ENCODE measurements around the gene PRDM16. TPM values are rescaled to one million over a fixed set of nuclear protein-coding genes. Genes with fewer than 3 reads are reported as not detected.

Gene PRDM16
- total RNA-seq, 1 donor from 2014 or later, result 21.4 TPM

- peaks cover 10% of the 10 kb centered on the region for H3K27me3 Mint-ChIP-seq (ENCODE audit: unreplicated experiment)
- H3K9me3 Mint-ChIP-seq (ENCODE audit: unreplicated experiment), result no peaks in the 10 kb centered on the region
- DNase-seq (ENCODE audit: low spot score), result no peak
- no peak overlapping the region for H3K4me3 Mint-ChIP-seq (ENCODE audit: unreplicated experiment)
- peaks cover 3% of the 10 kb centered on the region for H3K4me1 Mint-ChIP-seq (ENCODE audit: unreplicated experiment)
- no peak overlapping the region for H3K27ac Mint-ChIP-seq (ENCODE audit: unreplicated experiment)
- H3K36me3 Mint-ChIP-seq (ENCODE audit: low read depth, unreplicated experiment), result no peaks in the 10 kb centered on the region
- no peak for TF ChIP-seq CTCF (IDR thresholded peaks at IDR 0.05; ENCODE audit: unreplicated experiment)
These were observed 218.7 kb downstream of the PRDM16 start for GRCh38 chr1:3287656-3288160.

DNA sequence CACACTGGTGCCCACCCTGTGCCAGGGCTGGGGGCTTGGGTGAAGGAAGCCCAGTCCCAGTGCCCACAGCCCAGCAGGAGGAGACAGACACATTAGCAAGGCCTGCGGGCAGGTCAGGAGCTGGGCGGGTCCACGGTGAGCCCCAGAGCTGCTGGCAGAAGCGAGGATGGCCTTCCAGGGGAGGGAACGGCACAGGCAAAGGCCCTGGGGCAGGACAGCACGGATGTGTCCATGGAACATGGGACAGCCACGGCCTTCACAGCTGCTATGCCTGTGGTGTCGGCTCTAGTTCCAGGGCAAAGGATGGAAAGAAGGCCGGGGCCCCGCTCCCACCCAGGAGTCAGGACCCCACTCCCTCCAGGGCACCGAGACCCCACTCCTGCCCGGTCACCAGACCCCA, 220.5 kb downstream of the PRDM16 start:
- Mint-ChIP-seq H3K4me1 (ENCODE audit: unreplicated experiment) (no peaks in the 10 kb centered on the region), H3K27me3 (ENCODE audit: unreplicated experiment) (peaks cover 14% of the 10 kb centered on the region), H3K36me3 (ENCODE audit: low read depth, unreplicated experiment) (no peaks in the 10 kb centered on the region), H3K9me3 (ENCODE audit: unreplicated experiment) (no peaks in the 10 kb centered on the region), H3K27ac (ENCODE audit: unreplicated experiment) (no peak overlapping the region), H3K4me3 (ENCODE audit: unreplicated experiment) (no peak overlapping the region)
- DNase-seq (ENCODE audit: low spot score), result no peak
- no peak for TF ChIP-seq CTCF (IDR thresholded peaks at IDR 0.05; ENCODE audit: unreplicated experiment)

DNA sequence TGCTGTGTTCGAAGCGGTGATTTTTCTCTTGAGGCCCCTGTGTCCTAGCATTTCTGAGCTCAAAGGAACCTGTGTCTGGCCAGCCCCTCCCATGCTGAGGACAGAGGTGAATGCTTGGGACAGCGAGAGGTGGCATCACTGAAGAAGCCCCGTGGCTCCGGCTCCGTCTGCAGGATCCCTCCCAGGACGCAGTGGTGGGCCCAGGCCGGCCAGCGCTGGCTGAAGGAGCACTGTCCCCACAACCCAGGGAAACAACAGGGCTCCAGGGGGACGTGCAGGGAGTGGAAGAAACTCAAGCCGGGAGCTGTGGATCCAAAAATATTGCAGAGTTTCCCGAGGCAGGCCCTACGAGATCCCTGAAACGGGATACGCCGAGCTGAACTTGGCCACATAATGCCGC, 221.4 kb downstream of the PRDM16 start:
- Mint-ChIP-seq H3K27me3 (ENCODE audit: unreplicated experiment) (peaks cover 15% of the 10 kb centered on the region), H3K9me3 (ENCODE audit: unreplicated experiment) (no peaks in the 10 kb centered on the region), H3K36me3 (ENCODE audit: low read depth, unreplicated experiment) (no peaks in the 10 kb centered on the region), H3K27ac (ENCODE audit: unreplicated experiment) (no peak overlapping the region), H3K4me1 (ENCODE audit: unreplicated experiment) (no peaks in the 10 kb centered on the region), H3K4me3 (ENCODE audit: unreplicated experiment) (no peak overlapping the region)
- TF ChIP-seq CTCF (IDR thresholded peaks at IDR 0.05; ENCODE audit: unreplicated experiment), result no peak
- no peak for DNase-seq (ENCODE audit: low spot score)

DNA sequence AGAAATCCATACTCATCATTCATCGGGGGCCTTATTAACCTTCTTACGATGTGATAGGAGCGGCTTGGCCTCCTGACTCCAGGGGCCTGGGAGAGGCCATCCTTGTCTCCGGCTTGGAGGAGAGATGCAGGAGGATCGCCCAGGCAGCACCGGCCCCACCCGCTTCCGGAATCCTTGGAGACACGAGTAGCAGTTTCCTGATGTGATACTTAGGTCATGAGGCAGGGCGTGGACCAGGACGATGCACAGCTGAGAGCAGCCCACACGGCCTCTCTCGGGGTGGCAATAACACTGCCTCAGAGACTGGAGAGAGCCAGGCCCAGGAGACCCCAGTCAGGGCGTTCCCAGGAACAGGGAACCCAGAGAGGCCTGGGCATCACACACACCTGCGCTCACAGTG, 221.9 kb downstream of the PRDM16 start:
- H3K27ac Mint-ChIP-seq (ENCODE audit: unreplicated experiment), result no peak overlapping the region
- no peak for DNase-seq (ENCODE audit: low spot score)
- H3K9me3 Mint-ChIP-seq (ENCODE audit: unreplicated experiment), result no peaks in the 10 kb centered on the region
- no peaks in the 10 kb centered on the region for H3K4me1 Mint-ChIP-seq (ENCODE audit: unreplicated experiment)
- no peaks in the 10 kb centered on the region for H3K36me3 Mint-ChIP-seq (ENCODE audit: low read depth, unreplicated experiment)
- peaks cover 10% of the 10 kb centered on the region for H3K27me3 Mint-ChIP-seq (ENCODE audit: unreplicated experiment)
- H3K4me3 Mint-ChIP-seq (ENCODE audit: unreplicated experiment), result no peak overlapping the region
- TF ChIP-seq CTCF (IDR thresholded peaks at IDR 0.05; ENCODE audit: unreplicated experiment), result no peak

DNA sequence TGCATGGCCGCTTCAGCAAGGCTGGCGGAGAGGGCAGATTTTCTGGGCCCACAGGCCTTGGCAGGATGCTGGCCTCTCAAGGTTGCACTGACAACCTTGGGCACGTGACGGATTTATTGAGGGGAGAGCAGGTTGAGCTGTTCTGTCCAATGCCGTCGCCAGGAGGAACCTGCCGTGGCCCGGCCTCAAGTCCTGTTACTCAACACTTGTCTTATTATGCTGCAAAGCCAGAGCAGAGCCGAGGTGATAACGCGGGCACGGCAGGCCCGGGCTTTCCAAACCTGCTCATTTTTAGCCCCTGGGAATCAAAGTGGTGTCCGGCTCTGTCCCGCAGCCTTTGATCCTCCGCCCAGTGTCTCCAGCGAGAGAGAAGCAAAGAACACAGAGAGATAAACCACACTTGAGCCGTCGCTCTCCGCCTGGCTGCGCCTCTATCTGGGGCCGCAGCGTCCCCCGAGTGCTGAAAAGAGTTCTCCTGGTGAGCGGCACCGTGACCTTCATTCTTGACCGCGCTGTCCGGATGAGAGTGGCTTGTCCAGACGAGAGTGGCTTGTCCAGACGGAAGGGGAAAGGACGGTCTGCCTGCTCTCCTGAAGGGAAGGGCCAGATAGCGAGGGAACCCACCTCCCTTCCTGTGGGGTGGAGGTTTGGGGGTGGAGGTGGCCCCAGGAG, 223.2 kb downstream of the PRDM16 start:
- DNase-seq (ENCODE audit: low spot score), result no peak
- no peaks in the 10 kb centered on the region for H3K9me3 Mint-ChIP-seq (ENCODE audit: unreplicated experiment)
- no peak for TF ChIP-seq CTCF (IDR thresholded peaks at IDR 0.05; ENCODE audit: unreplicated experiment)
- no peaks in the 10 kb centered on the region for H3K4me1 Mint-ChIP-seq (ENCODE audit: unreplicated experiment)
- H3K27me3 Mint-ChIP-seq (ENCODE audit: unreplicated experiment), result peaks cover 17% of the 10 kb centered on the region
- H3K36me3 Mint-ChIP-seq (ENCODE audit: low read depth, unreplicated experiment), result no peaks in the 10 kb centered on the region
- H3K27ac Mint-ChIP-seq (ENCODE audit: unreplicated experiment), result no peak overlapping the region
- no peak overlapping the region for H3K4me3 Mint-ChIP-seq (ENCODE audit: unreplicated experiment)
